ENCODE results near the gene LYRM7.

Gene LYRM7

DNA sequence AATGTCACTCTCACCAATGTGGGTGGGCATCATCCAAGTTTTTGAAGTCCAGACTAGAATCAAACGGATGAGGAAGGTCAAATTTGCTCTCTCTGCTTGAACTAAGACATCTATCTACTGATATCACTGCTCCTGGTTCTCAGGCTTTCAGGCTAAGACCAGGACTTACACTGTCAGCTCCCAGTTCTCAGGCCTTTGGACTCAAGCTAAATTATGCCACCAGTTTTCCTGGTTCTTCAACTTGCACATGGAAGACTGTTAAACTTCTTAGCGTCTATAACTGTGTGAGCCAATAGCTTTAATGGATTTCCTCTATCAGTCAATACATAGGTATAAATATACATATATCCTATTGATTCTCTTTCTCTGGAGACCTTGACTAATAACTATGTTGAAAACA is 35.3 kb downstream of the LYRM7 start:
- WGBS, 2 experiments (ENCODE audit: insufficient coverage in 2 of 2) = 83 to 100% methylated on average over 1 of the region's 2 CpGs

GRCh38 chr5:131206772-131207171 is 36.0 kb downstream of the LYRM7 start:
- H3K36me3 ChIP-seq (ENCODE audit: control insufficient read depth, insufficient read depth, low read length) = no peaks in the 10 kb centered on the region
- H3K4me1 ChIP-seq (ENCODE audit: control insufficient read depth, insufficient read depth, low read length, poor library complexity, severe bottlenecking) = no peaks in the 10 kb centered on the region
- H3K27ac ChIP-seq (ENCODE audit: low read depth, low read length, severe bottlenecking) = no peak overlapping the region
- H3K9me3 ChIP-seq (ENCODE audit: control insufficient read depth, low read length) = no peaks in the 10 kb centered on the region
- WGBS, 2 experiments (ENCODE audit: insufficient coverage in 2 of 2) = 88% methylated on average over 1 of the region's 1 CpG
- no peak overlapping the region for H3K4me3 ChIP-seq (ENCODE audit: extremely low read depth, insufficient read depth, low read length, poor library complexity, severe bottlenecking)

More for the DNA sequence above, 35.3 kb downstream of the LYRM7 start:
- H3K4me1 ChIP-seq (ENCODE audit: control insufficient read depth, insufficient read depth, low read length, poor library complexity, severe bottlenecking) = no peaks in the 10 kb centered on the region
- no peaks in the 10 kb centered on the region for H3K36me3 ChIP-seq (ENCODE audit: control insufficient read depth, insufficient read depth, low read length)
- no peak overlapping the region for H3K4me3 ChIP-seq (ENCODE audit: extremely low read depth, insufficient read depth, low read length, poor library complexity, severe bottlenecking)
- H3K27ac ChIP-seq (ENCODE audit: low read depth, low read length, severe bottlenecking) = no peak overlapping the region
- no peaks in the 10 kb centered on the region for H3K9me3 ChIP-seq (ENCODE audit: control insufficient read depth, low read length)

DNA sequence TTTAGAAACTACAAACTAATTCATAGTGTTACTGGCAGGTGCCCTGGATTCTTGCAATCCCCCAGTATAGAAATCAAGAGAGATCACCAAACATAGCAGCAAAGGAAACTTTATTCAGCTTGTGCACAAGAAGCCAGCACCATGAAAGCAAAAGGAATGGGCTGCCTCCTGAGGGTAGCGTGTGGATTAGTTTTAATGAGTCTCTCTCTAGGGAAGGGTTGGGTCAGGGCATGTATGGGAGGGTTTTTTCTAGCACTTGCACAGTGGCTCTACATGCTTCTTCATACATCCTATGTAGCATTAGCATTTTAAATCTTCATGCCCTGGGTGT is 38.4 kb downstream of the LYRM7 start:
- H3K36me3 ChIP-seq (ENCODE audit: control insufficient read depth, insufficient read depth, low read length) = no peaks in the 10 kb centered on the region
- no peak overlapping the region for H3K4me3 ChIP-seq (ENCODE audit: extremely low read depth, insufficient read depth, low read length, poor library complexity, severe bottlenecking)
- no CpG with 5 or more reads among the region's 1 CpG for whole genome bisulfite sequencing, 2 experiments (ENCODE audit: insufficient coverage in 2 of 2)
- no peaks in the 10 kb centered on the region for H3K4me1 ChIP-seq (ENCODE audit: control insufficient read depth, insufficient read depth, low read length, poor library complexity, severe bottlenecking)
- no peak overlapping the region for H3K27ac ChIP-seq (ENCODE audit: low read depth, low read length, severe bottlenecking)
- no peaks in the 10 kb centered on the region for H3K9me3 ChIP-seq (ENCODE audit: control insufficient read depth, low read length)

GRCh38 chr5:131209506-131210150 is 38.9 kb downstream of the LYRM7 start:
- H3K4me3 ChIP-seq (ENCODE audit: extremely low read depth, insufficient read depth, low read length, poor library complexity, severe bottlenecking) = no peak overlapping the region
- no peaks in the 10 kb centered on the region for H3K9me3 ChIP-seq (ENCODE audit: control insufficient read depth, low read length)
- no peaks in the 10 kb centered on the region for H3K36me3 ChIP-seq (ENCODE audit: control insufficient read depth, insufficient read depth, low read length)
- no peaks in the 10 kb centered on the region for H3K4me1 ChIP-seq (ENCODE audit: control insufficient read depth, insufficient read depth, low read length, poor library complexity, severe bottlenecking)
- WGBS, 2 experiments (ENCODE audit: insufficient coverage in 2 of 2) = 96 to 97% methylated on average over 3 to 4 of the region's 6 CpGs
- no peak overlapping the region for H3K27ac ChIP-seq (ENCODE audit: low read depth, low read length, severe bottlenecking)

- Histone ChIP-seq H3K27ac (ENCODE audit: low read depth, low read length, severe bottlenecking) (no peak overlapping the region), H3K36me3 (ENCODE audit: control insufficient read depth, insufficient read depth, low read length) (no peaks in the 10 kb centered on the region), H3K4me3 (ENCODE audit: extremely low read depth, insufficient read depth, low read length, poor library complexity, severe bottlenecking) (no peak overlapping the region), H3K4me1 (ENCODE audit: control insufficient read depth, insufficient read depth, low read length, poor library complexity, severe bottlenecking) (no peaks in the 10 kb centered on the region), H3K9me3 (ENCODE audit: control insufficient read depth, low read length) (no peaks in the 10 kb centered on the region)
Measured at GRCh38 chr5:131210151-131210510, 39.4 kb downstream of the LYRM7 start.

GRCh38 chr5:131211669-131212068 is 40.9 kb downstream of the LYRM7 start:
- no peak overlapping the region for H3K27ac ChIP-seq (ENCODE audit: low read depth, low read length, severe bottlenecking)
- 96 to 100% methylated on average over 1 to 4 of the region's 5 CpGs for WGBS, 2 experiments (ENCODE audit: insufficient coverage in 2 of 2)
- no peak overlapping the region for H3K4me3 ChIP-seq (ENCODE audit: extremely low read depth, insufficient read depth, low read length, poor library complexity, severe bottlenecking)
- H3K4me1 ChIP-seq (ENCODE audit: control insufficient read depth, insufficient read depth, low read length, poor library complexity, severe bottlenecking) = no peaks in the 10 kb centered on the region
- no peaks in the 10 kb centered on the region for H3K36me3 ChIP-seq (ENCODE audit: control insufficient read depth, insufficient read depth, low read length)
- H3K9me3 ChIP-seq (ENCODE audit: control insufficient read depth, low read length) = no peaks in the 10 kb centered on the region

DNA sequence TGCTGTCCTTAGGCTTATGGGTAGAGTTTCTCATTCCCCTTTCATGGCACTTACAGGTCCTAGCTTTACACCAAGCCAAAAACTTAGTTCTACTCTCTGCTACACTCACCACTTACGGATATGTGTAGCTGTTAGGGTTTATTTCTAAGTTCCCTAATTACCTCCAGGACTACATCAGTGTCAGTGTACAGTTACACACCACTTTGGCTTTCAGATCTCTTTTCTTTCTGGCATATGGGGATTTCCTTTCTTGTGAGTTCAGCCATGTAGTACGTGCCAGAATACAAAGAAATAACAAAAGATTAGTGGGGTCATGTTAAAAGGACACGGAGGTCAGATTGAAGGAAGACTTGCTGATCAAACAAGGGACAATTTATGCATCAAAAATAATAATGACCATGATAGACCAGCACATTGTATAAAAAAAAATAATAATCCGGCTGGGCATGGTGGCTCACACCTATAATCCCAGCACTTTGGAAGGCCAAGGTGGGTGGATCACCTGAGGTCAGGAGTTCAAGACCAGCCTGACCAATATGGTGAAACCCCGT is 41.8 kb downstream of the LYRM7 start:
- Histone ChIP-seq H3K4me3 (ENCODE audit: extremely low read depth, insufficient read depth, low read length, poor library complexity, severe bottlenecking) (no peak overlapping the region), H3K27ac (ENCODE audit: low read depth, low read length, severe bottlenecking) (no peak overlapping the region), H3K4me1 (ENCODE audit: control insufficient read depth, insufficient read depth, low read length, poor library complexity, severe bottlenecking) (no peaks in the 10 kb centered on the region), H3K36me3 (ENCODE audit: control insufficient read depth, insufficient read depth, low read length) (no peaks in the 10 kb centered on the region), H3K9me3 (ENCODE audit: control insufficient read depth, low read length) (no peaks in the 10 kb centered on the region)
- WGBS, 2 experiments (ENCODE audit: insufficient coverage in 2 of 2) = 83% methylated on average over 1 of the region's 5 CpGs; no CpG with 5 or more reads in 1 of the 2 experiments

DNA sequence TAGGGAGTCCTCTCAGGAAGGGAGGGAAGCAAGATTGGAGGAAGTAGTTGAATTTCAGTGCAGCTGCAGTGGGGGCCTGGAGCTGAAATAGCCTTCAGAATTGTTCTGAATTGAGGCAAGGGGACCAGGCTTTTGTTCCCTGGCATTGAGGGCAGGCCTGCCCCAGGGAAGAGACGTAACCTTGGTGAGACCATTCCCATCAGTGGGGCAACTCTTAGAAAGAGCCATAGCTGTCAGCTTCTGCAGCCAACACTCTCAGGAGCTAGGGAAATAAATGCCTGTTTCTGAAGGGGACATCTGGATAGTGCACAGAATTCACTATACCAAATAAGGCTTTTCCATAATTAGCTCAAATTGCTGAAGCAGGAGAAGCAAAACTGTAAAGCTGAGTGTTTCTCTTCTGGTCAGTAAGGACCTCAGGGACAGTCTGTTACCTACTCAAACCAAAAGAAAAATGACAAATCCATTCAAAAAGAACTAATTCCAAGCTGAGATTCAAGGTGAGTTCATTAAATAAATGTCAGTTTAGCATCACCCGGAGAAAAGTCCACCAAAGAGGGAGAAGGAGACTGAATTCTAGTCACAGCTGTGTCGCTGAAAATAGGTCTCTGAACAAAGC is 44.0 kb downstream of the LYRM7 start:
- Histone ChIP-seq H3K27ac (ENCODE audit: low read depth, low read length, severe bottlenecking) (no peak overlapping the region), H3K4me3 (ENCODE audit: extremely low read depth, insufficient read depth, low read length, poor library complexity, severe bottlenecking) (no peak overlapping the region), H3K4me1 (ENCODE audit: control insufficient read depth, insufficient read depth, low read length, poor library complexity, severe bottlenecking) (no peaks in the 10 kb centered on the region), H3K36me3 (ENCODE audit: control insufficient read depth, insufficient read depth, low read length) (no peaks in the 10 kb centered on the region), H3K9me3 (ENCODE audit: control insufficient read depth, low read length) (no peaks in the 10 kb centered on the region)
- 91 to 94% methylated on average over 2 to 3 of the region's 3 CpGs for WGBS, 2 experiments (ENCODE audit: insufficient coverage in 2 of 2)

DNA sequence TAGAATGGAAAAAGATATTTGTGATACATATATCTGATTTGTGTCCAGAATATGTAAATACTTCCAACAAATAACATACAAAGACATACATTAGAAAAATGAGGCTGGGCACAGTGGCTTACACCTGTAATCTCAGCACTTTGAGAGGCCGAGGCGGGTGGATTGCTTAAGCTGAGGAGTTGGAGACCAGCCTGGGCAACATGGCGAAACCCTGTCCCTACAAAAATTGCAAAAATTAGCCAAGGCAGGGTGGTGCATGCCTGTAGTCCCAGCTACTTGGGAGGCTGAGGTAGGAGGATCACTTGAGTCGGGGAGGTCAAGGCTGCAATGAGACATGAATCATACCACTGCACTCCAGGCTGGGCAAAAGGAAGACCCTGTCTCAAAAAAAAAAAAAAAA is 47.0 kb downstream of the LYRM7 start:
- H3K9me3 ChIP-seq (ENCODE audit: control insufficient read depth, low read length) = no peaks in the 10 kb centered on the region
- no peaks in the 10 kb centered on the region for H3K4me1 ChIP-seq (ENCODE audit: control insufficient read depth, insufficient read depth, low read length, poor library complexity, severe bottlenecking)
- 88 to 91% methylated on average over 3 to 4 of the region's 4 CpGs for WGBS, 2 experiments (ENCODE audit: insufficient coverage in 2 of 2)
- H3K4me3 ChIP-seq (ENCODE audit: extremely low read depth, insufficient read depth, low read length, poor library complexity, severe bottlenecking) = no peak overlapping the region
- H3K27ac ChIP-seq (ENCODE audit: low read depth, low read length, severe bottlenecking) = no peak overlapping the region
- no peaks in the 10 kb centered on the region for H3K36me3 ChIP-seq (ENCODE audit: control insufficient read depth, insufficient read depth, low read length)

DNA sequence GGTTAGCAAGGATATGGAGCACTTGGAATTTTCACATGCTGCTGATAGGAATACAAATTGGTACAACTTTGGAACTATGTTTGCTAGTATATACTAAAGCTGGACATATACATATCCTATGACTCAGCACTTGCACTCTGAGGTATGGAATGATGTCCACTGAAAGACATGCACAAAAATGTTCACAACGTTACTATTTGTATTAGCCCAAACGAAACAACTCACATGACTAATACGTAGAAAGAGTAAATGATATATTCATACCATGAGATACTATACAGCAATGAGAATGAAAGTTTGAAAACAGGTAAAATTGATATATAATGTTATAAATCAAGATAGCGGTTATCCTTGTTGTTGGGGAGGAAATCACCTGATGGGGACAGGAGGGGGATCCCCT is 47.6 kb downstream of the LYRM7 start:
- H3K4me1 ChIP-seq (ENCODE audit: control insufficient read depth, insufficient read depth, low read length, poor library complexity, severe bottlenecking) = no peaks in the 10 kb centered on the region
- no peak overlapping the region for H3K27ac ChIP-seq (ENCODE audit: low read depth, low read length, severe bottlenecking)
- 100% methylated on average over 1 of the region's 4 CpGs; no CpG with 5 or more reads in 1 of the 2 experiments for WGBS, 2 experiments (ENCODE audit: insufficient coverage in 2 of 2)
- H3K36me3 ChIP-seq (ENCODE audit: control insufficient read depth, insufficient read depth, low read length) = no peaks in the 10 kb centered on the region
- H3K9me3 ChIP-seq (ENCODE audit: control insufficient read depth, low read length) = no peaks in the 10 kb centered on the region
- no peak overlapping the region for H3K4me3 ChIP-seq (ENCODE audit: extremely low read depth, insufficient read depth, low read length, poor library complexity, severe bottlenecking)

- Histone ChIP-seq H3K9me3 (ENCODE audit: control insufficient read depth, low read length) (no peaks in the 10 kb centered on the region), H3K4me3 (ENCODE audit: extremely low read depth, insufficient read depth, low read length, poor library complexity, severe bottlenecking) (no peak overlapping the region), H3K27ac (ENCODE audit: low read depth, low read length, severe bottlenecking) (no peak overlapping the region), H3K4me1 (ENCODE audit: control insufficient read depth, insufficient read depth, low read length, poor library complexity, severe bottlenecking) (no peaks in the 10 kb centered on the region), H3K36me3 (ENCODE audit: control insufficient read depth, insufficient read depth, low read length) (no peaks in the 10 kb centered on the region)
- 76 to 80% methylated on average over 2 of the region's 7 CpGs for WGBS, 2 experiments (ENCODE audit: insufficient coverage in 2 of 2)
Measured at GRCh38 chr5:131220566-131220965, 49.8 kb downstream of the LYRM7 start.

Data from mesodermal cell (in vitro differentiated cells).